HuH-7 (cell line): ENCODE measurements around the gene EMC10.

Source experiments
- DNase-seq: peaks from one replicate; pipeline ENCODE4 v3.0.0; 2011; ENCODE audit warnings: low spot score

EMC10 gene

GRCh38 chr19:50497022-50497405, 20.7 kb downstream of the EMC10 start:
- DNase-seq: no peak

DNA sequence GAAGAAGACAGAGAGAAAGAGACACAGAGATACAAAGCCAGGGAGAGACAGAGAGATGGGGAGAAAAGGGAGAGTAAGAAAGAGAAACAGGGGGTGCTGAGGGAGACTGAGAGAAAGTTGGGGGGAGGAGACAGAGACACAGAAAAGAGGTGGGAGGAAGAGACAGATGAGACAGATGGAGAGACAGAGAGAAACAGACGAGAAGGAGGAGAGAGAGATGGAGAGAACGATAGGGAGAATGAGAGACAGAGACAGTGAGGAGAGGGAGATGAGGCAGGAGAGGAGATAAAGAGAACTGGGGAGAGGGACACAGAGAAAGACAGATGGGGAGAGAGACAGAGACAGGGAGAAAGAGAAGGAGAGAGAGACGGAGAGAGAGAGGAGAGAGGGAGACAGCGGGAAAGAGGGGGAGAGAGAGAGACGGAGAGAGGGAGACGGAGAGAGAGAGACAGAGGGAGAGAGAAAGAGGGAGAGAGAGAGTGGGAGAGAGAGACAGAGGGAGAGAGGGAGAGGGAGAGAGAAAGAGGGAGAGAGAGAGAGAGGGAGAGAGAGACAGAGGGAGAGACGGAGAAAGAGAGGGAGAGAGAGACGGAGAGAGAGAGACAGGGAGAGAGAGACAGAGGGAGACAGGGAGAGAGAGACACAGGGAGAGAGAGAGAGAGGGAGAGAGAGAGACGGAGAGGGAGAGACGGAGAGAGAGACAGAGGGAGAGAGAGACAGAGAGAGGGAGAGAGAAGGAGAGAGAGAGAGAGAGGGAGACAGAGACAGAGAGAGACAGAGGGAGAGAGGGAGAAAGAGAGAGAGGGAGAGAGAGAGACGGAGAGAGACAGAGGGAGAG, 22.1 kb downstream of the EMC10 start:
- no peak for DNase-seq

- DNase-seq: no peak
Measured at GRCh38 chr19:50500060-50500752, 23.9 kb downstream of the EMC10 start.

DNA sequence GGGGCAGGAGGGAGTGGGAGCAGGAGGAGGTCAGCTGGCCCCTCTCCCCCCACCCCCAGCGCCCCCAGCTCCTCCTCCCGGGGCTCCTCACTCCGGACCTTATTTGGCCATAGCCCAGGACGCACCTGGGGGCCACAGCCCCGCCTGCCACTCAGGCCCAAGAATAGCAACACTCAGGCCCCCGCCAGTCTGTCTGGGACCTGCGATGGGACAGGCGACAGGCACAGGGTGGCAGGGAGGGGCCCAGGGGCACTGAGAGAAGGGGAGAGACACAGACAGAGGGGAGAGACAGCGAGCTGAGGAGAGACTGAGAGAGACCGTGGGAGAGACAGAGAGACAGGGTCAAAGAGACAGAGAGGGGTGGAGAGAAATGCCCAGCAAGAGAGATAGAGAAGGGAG, 24.4 kb downstream of the EMC10 start:
- DNase-seq: no peak

DNA sequence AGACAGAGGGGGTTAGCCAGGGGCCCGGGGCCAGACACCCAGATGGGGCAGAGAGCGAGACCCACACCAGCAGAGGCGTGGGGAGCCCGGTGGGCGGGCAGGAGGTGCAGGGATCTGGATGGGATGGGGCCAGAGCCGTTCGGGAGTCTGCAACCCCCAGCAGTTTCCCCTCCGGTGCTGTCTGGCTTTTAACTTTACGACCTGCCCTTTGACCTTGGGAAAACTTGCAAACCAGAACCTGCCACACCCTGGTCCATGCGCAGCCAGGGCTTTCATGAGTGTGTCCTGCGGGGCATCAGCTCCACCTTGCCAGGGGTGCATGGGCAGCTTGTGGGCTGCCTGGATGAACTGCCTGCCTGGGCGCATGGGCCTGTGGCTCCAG, 24.9 kb downstream of the EMC10 start:
- no peak for DNase-seq

DNA sequence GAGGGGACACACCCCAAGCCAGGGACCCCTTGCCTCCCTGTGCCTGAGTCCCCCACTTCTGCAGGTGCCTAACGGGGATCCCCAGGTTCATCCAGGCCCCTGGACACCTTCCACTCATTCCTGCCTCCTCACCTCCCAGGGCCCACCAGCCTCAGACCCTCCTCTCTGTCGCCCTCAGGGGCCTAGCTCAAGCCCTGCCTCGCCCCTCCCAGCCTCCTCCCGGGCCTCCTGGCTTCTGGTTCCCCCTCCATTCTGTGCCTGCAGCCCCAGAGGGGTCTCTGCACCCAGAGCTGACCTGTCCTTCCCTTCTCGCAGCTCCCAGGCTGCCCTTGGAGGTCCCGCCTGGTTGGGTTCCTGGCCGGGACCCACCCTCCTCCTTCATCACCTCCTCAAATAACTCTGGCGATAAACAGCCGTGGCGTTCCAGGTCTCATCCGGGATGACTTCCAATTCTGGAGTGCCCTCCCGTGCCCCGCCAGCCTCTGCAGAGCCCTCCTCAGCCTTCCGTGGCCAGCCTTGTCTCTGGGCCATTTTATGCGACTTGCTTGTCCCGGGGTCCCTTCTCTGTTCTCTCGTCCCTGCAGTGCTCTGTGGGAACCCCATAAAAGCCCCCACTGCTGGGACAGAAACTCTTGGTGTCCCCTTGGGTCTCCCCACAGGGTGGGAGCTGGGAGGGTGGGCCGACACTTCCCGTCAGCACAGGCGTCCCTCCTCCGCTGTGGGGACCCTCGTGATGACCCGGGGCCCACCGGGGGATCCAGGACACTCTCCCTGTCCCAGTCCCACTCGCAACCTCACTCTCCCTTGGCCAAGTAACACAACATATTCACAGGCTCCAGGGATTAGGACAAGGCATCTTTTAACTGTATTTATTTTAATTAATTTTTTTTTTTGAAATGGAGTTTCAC, 25.5 kb downstream of the EMC10 start:
- DNase-seq: no peak

GRCh38 chr19:50505856-50506611, 29.7 kb downstream of the EMC10 start:
- DNase-seq: no peak

DNA sequence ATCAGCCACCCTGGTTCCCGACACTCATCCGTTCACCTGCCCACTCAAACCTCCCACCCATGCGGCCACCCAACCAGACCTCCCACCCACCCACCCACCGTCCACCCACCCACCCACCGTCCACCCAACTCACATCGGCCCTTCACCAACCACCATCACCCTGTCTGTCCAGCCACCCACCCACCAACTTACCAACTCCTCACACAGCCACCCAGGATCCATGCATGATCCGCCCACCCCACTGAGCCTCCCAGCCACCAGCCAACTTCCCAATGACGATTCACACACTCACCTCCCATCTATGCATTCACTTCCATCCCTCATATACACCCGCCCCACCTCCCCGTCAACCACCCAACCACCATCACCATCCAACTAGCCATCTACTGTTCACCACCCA, 30.4 kb downstream of the EMC10 start:
- no peak for DNase-seq

DNA sequence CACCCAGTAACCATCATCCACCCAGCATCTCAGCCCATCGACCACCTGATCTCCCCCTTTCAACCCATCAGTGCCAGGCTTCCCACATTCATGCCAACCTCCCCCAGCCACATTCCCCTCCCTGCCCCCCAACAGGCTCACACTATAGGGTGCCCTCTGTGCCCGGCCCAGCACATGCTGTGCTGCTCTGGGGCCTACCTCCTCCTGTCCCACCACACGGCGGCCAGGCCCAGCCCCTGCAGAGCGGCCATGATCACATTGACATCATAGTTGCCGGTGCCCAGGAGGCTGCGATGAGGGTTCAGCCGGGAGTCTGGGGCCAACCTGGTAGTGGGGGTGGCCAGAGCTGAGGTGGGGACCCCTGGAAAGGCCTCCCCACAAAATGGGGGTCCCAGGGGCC, 31.1 kb downstream of the EMC10 start:
- DNase-seq: no peak

- DNase-seq: no peak
Measured at GRCh38 chr19:50508843-50509190, 32.5 kb downstream of the EMC10 start.

DNA sequence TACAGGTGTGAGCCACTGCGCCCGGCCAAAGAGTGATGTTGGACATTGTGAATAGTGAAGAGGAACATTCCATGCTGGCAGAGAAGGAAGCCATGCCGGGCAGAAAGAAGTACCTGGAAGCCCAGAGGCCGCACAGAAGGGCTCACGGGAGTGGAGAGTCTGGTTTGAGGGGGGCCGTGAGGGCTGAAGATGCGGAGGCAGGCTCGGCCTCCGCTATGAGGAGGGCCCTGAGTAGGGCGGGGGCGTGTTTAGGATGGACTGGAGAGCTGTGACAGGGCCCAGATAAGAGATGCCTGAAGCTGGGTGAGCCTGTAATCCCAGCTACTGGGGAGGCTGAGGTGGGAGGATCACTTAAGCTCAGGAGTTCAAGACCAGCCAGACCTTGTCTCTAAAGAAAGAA, 33.1 kb downstream of the EMC10 start:
- DNase-seq: no peak

- no peak for DNase-seq
Measured at GRCh38 chr19:50510121-50510670, 33.9 kb downstream of the EMC10 start.

DNA sequence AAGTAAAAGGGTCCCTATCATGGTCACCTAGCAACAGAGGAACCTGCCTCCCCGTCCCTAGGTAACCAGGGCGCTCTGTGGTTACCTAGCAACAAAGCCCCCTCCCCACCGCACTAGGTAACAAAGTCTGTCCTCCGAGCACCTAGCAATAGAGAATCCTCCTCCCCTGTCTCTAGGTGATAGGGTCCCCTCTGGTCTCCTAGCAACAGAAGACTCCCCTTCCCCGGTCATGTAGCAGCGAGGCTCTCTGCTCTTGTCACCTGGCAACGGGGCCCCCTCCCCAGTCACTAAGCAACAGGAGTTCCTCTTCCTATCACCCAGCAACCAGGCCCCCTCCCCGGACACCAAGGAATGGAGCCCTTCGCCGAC, 34.4 kb downstream of the EMC10 start:
- no peak for DNase-seq

DNA sequence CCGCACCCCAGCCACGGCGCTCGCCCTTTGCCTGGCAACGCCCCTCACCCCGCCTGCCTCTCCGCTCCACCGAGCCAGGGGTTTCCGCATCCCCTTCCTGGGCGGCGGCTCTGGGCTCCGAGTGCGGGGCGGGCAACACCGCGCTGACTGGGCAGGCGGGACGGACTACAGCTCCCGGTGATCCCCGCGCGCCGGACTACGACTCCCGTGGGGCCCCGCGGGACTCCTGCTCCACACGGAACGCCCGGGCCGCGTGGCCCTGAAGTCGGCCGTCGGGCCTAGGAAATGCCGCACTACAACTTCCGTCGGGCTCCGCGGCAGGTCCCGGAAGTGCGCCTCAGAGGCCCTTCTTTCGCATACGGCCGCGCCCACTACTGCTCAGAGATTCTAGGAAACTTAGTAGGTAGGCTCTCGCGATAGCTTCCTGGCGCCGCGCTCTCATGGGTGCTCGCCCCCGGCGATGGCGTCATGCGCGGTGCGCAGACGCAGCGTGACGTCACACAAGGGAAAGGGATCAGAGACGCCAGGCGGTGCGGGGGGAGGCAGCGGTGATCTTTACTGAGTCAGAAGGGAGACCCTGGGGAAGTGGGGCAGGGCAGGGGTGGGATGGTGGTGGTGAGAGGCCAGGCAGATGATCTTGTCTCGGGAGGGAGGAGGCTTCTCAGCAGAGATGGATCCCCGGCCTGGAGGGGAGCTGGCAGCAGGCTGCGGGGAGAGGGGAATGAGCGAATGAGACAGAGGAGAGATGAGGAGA, 34.9 kb downstream of the EMC10 start, which contains the start of gene JOSD2:
Gene JOSD2, minus strand, starts transcription at position 123 of the 754 bp plus-strand sequence. CDS start 760 bp downstream, outside the sequence.
- peak; percentile 92 for DNase-seq

DNA sequence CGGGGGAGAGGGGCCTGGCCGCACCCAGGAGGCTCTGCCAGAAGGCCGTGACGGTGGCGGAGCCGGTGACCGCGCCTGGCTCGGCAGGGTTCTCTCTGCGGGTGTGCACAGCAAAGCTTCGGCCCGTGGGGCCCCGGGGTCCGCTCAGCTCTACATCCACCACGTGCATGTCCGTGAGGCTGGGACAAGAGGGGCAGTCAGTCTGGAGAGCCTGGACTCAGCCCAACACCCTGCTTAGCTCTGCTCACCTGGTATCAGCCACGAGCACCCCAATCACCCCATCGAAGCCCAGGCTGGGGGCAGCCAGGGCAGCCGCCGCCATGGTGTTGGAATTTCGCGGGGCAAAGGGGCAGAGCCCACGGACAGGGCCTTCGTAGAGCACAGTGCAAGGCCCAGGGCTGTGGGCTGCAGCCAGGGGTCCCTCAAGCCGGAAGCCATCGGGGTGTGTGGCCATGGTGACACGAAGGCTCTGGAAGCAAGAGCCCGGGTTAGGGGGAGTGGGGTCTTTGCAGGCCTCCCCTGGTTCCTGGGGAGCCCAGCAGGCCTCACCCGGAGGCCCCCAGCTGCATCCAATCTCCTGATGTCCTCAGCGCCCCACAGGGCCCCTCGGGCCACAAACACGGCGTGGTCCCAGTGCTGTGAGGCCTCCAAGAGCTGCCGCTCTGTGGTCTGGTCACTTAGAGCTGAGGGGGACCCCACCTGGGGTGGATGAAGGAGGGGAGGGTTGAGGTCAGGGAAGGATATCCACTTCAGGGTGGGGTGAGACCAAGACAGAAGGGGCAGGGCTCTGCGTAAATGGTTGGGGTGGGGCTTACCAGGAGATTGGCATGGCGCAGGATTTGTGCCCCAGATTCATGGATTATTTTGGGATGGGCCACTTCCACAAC, 36.0 kb downstream of the EMC10 start:
- no peak for DNase-seq

GRCh38 chr19:50512999-50513745, 36.9 kb downstream of the EMC10 start:
- DNase-seq: no peak

- no peak for DNase-seq
Measured at GRCh38 chr19:50513746-50514345, 37.5 kb downstream of the EMC10 start, which contains the start of gene ASPDH. ASPDH (minus strand) TSS chr19:50513913; CDS start chr19:50513823, 90 bp downstream.

DNA sequence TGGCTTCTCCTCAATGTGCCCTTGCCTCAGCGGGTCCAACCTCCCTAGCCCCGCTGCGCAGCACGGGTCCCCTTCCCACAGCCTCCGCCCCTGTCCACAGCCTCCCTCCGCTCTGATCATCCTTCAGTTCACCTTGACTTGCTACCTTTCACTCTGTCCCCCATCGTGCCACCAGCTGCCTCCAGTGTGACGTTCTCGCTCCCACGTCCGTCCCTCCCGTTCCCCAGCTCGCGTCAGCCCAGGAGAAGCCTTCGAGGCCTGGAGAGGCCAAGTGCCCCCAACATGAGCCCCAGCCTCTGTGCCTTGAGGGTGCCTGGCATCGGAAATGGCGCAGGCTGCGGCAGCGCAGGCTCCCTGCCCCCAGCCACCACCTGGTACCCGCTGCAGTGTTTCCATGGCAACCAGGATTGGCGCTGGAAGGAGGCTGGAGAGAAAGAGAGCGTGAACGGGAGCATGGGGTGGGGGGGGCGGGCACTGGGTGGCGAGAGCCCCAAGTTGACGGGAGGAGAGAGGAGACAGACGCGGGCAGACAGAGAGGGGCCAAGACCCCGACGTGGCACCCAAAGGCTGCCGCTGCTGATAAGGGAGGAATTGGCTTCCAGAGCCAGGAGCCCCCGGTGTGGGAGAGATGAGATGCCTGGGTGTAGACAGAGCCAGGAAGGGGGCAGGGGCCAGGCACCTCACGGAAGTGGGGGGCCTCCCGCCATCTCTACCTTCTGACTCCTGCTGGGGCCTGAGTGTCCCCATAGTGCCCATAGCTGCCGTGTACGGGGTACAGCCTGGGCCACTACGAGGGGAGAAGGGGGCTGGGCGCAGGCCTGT, 38.2 kb downstream of the EMC10 start:
- DNase-seq: no peak
